Hippocampal formation (tissue), 2 donors: ENCODE results near the gene VSX2.

Source experiments
- DNase-seq, 2 donors: peaks; one replicate each; lab custom pipeline; 2025; lab: John Stamatoyannopoulos, UW

Gene VSX2

DNA sequence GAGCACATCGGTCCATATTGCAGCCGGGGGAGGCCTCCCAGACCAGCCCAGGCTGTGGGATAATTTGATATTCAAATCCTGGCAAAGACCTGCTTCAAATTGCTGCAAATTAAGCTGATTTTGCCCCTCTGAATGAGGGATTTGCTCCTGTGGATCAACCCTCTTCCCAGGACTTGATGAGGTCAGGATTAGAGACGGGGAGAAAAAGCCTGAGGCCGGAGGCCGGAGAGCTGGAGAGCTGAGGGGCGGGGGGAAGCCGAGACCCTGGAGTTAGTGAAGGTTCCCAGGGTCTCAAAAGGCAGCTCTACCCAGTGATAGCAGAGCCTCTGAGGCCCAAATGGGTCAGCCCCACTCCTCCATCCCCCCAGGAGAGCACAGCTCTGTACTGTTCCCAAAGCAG is 17.5 kb upstream of the VSX2 start:
- no peak for DNase-seq

GRCh38 chr14:74223016-74223415 is 16.2 kb upstream of the VSX2 start:
- DNase-seq, result no peak

- DNase-seq, result no peak
These were observed 7.5 kb upstream of the VSX2 start for GRCh38 chr14:74231784-74232183.

DNA sequence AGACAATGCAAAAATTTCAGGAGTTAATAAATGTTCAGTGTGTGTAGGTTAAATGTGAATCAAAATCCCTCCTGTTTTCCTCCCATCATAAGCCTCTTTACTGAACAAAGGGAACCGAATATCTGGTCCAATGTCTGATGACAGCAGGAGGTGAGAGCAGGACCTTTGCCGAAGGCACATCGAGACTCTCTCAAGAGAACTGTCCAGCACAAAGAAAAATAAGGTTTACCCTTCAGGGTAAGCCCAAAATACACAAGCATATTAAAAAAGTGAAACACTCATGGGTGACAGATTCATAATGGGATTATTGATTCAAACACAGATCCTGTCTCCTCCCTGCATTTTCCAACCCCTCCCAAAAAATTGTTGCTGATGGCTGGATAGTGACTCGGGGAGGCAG is 4.2 kb upstream of the VSX2 start:
- no peak for DNase-seq

DNA sequence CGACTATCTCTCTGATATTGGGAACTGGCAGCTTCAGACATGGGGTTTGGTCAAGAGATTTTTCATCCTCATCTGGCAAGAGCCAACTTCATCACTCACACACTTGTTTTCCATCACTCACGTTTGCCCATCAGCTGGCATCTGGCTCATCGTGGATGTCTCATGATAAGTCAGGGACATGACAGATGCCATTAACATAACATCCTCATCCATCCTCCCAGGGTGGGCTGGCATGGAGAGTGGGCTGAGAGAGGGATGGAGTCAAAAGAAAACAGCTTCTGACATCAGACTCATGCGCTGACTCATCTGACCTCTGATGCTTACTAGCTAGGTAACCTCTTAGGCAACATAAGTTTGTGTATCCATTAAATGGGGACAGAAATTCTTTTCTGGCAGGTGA is 1.8 kb upstream of the VSX2 start:
- DNase-seq, result no peak

DNA sequence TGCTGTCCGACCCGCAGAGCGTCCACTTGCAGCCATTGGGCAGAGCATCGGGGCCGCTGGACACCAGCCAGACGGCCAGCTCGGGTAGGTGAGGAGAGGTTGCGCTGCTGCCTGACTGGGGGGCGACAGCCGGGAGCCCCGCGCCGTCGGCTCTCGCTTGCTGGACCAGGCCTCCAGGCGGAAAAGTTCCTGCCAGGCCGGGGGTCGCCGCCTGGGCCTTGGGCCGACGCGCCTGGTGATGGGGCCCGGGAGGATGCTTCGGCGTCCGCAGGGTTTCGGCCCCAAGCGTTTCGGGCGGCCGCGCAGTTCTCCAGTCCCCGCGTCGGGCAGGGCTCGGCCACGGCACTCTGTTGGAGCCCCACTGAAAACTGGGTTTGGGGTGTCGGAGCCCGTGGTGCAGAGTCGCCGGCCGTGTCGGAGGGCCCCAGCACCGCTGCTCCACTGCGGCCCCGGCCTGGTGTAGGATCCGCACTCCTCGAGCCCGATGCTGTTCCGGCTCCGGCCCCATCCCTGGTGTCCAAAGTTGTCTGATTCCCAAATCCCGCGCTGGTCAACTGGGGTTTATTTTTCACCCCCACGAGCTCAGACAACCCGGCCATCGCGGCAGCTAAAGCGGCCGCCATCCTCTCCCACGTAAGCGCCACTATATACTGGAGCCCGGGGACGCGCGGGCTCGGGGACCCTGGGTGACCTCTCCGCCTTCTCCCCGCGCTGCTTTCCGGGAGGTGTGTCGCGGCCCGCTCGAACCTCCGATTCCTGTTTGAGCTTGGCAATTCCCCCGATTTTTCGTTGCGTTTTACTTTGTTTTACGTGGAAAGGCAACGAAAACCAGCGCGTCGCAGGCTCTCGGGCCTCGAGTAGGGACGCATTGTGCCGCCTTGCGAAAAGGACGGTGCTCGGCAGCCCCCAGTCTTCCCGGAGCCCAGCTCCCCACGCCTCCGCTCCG is 872 bp downstream of the VSX2 start:
- DNase-seq, result no peak

GRCh38 chr14:74240794-74241651 is 1.8 kb downstream of the VSX2 start:
- no peak for DNase-seq

DNA sequence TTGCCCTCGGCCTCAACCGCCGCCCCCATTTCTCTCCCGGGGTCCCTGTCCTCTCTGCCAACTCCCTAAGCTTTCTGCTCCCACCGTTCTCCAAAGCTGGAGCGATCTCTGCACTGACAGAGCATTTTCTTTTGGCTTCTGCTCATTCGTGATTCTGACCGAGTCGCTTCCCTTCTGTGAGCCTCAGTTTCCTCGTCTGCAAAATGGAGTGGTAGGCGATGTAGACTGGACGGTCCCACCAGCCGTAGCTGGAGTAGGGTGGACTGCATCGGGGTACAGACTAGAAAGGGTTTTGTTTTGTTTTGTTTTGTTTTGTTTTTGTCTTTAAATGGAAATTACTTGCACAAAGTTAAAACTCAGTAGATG is 2.4 kb downstream of the VSX2 start:
- no peak for DNase-seq

DNA sequence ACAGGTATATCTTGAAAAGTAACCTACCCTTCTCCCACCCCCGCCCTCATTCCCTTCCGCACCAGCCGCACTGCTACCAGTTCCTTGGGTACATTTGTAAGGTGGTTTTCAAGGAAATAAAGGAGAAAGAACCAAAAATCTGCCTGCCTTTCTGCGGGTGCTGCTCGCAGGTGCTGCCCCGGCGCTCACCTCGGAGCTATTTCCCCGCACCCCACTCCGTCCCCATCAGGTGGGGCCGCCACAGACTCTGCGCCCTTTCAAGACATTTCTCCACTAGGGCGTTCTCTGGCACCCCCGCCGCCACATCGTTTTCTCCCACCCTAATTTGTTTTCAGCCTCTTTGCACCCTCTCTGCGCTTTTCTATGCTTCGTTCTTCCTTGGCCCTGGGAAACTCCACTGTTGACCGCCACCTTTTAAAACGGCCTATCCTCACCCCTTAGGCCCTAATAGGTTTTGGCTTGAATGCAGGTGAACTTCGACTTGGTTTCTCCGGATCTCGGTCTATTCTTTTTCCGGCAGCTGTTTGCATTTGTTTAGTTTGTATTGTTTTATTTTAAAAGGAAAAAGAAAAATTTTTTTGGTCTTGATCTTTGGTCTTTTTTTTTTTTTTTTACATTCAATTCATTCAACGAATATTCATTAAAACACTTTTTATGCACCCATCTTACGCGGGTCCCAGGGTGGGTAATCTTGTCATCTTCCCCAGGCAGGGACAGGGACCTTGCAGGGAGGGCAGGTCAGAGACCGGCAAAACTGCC is 3.0 kb downstream of the VSX2 start:
- no peak for DNase-seq

DNA sequence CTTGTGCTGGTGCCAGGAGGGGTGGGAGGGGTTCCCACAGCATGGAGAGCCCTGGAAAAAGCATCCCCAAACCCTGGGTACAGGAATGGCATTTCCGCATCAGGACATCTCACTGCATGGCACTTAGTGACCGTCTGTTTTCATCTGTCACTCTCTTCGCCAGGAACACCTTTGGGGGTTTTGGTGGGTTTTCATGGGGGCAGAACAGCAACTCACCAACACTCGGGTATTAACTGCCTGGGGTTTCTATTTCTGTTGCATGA is 3.5 kb downstream of the VSX2 start:
- no peak for DNase-seq

- no peak for DNase-seq
These were observed 3.8 kb downstream of the VSX2 start for GRCh38 chr14:74243051-74243450.

DNA sequence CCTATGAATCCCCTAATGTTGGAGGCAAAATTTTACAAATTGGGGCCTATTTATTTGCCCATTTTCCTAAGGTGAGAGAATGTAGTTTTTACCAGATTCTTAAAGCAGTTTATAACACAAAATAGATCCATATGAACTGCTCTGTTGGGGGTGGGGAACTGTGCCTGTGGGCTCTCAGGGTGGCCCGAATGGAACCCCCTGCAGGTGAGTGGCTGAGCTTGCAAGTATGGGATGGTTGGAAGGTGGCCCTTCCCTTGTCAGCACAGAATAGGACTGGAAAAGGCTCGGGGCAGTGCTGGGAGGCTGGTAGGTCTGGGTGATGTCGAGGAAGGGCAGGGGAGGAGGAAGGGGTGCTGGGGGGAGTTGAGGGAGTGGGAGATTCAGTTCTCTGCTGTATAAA is 4.9 kb downstream of the VSX2 start:
- no peak for DNase-seq

DNA sequence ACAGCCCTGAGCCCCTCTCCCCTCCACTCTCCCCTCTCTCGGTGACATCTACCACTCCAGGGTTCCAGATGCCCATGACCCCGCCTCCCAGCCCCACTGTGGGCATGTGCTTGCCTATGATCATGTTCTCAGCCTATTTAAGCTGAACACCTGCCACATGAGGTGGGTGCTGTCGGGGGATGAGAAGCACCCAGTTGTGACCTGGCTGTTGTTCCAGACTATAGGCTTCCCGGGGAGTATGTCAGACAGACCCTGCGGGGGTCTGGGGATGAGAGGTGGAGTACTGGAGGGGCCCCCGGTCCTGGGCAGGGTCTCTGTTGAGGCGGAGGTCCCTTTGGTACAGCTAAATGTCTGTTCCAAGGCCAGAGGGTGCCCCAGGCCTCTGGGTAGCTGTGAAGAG is 6.0 kb downstream of the VSX2 start:
- no peak for DNase-seq

- no peak for DNase-seq
These were observed 7.3 kb downstream of the VSX2 start for GRCh38 chr14:74246542-74246941.

DNA sequence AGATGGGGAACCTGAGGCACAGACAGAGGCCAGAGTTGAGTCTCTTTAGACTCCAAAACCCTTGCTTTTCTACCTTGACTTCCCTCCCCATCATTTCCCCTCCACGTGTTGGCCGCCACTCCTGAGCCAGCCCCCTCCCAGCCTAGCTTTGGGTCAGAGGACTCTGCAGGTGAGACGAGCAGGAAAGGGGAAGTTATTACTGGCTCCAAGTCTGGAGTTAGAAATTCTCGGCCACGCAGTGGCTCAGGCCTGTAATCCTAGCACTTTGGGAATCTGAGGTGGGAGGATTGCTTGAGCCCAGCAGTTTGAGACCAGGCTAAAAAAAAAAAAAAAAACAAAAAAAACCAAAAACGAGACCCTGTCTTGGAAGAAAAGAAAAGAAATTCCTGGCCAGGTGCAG is 8.8 kb downstream of the VSX2 start:
- no peak for DNase-seq

DNA sequence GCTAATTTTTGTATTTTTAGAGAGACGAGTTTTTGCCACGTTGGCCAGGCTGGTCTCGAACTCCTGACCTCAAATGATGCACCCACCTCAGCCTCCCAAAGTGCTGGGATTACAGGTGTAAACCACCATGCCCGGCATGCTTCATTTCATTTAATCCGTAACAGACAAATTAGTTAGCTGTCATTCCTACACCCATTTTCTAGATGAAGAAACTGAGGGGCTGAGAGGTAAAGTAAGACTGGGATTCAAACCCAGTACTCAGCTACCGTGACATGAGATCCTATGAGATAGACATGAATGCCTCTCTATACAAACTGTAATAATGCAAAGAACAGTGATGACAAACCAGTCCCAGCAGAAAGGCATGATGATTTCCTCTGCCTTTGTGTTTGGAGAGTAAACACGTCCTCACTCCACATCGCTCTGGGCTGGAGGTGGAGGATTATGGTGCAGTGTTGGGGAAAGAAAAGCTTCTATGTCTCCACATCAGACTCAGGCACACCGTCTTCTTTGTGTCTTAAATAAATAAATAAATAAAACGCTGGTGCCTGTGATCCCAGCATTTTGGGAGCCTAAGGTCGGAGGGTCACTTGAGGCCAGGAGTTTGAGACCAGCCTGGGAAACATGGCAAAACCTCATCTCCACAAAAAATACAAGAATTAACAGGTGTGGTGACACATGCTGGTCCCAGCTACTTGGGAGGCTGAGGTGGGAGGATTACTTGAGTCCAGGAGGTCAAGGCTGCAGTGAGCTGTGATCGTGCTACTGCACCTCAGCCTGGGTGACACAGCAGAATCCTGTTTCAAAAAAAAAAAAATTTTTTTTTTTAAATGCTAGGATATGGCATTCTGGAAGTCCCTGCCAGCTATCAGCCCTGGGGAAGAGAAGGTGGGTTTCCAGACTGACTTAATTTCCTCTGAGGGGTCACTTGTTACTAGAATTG is 10.5 kb downstream of the VSX2 start:
- DNase-seq, result no peak

- no peak for DNase-seq
These were observed 16.0 kb downstream of the VSX2 start for GRCh38 chr14:74255281-74255680.

DNA sequence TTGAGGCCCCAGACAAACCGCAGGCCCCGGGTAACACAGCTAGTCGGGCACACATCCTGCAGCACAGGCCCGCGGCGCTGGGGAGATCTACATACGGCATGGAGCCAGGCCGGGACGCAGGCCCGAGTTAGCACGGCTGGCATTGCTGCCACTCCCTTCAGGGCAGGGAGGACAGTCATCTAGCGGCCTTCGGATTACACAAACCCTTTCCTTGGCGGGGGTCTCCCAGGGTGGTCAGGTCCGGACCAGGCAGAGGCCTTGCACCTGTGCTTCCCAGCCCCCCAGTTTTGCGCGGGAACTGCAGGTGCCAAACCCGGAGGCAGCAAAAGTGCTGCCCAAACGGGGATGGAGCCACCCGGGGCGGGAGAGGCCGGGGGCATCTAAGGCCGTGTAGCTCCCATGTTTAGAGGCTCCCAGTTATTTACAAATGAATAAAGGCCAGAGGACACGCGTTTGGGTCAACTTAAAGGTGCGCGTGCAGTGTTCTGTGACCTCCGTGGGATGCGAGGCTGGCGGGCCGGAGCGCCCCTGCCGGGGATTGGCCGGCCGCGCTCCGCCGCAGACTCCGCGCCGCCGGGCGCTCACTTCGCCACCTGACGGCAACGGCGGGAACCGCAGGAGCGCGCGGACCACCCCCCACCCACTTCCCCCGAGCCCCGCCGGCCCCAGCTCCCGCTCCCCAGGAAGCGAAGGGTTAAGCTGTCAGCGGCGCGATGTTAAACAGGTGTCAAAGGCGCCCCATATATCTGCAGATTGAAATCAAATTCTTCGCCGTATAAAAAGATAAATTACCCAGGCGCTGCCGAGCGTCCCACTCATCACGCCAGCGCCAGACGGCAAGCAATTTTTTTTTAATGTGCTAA is 18.1 kb downstream of the VSX2 start:
- DNase-seq, result peak; percentile 21 to 31

GRCh38 chr14:74257941-74258763 is 18.9 kb downstream of the VSX2 start:
- no peak for DNase-seq

DNA sequence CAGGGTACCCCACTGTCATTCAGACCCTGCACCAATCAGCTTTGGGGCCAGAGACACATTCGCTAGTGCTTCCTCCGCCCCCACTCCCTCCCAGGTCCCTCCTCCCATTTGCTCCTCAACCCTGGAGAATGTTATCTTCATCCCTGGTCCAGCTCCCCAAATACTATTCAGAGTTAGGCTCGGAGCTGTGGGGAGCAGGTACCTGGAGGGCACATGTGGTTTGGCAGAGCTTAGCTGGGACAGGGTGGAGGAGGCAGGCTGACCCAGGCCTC is 19.5 kb downstream of the VSX2 start:
- DNase-seq, result no peak
